Colonic mucosa (tissue), 4 donors: ENCODE results near the gene TNFRSF1A. TPM values are rescaled to one million over a fixed set of nuclear protein-coding genes. Genes with fewer than 3 reads are reported as not detected.

ENCODE experiments used
- DNase-seq: peaks from one replicate; pipeline ENCODE4 v3.0.0-alpha.2; 2020
- H3K27ac ChIP-seq: fragments of 200-600 bp; one replicate; pipeline ENCODE4 v1.8.0; 2021
- H3K27me3 ChIP-seq: fragments of 200-600 bp; one replicate; pipeline ENCODE4 v1.8.0; 2021
- H3K36me3 ChIP-seq: fragments of 200-600 bp; one replicate; pipeline ENCODE4 v1.8.0; 2021
- H3K4me1 ChIP-seq: fragments of 200-600 bp; one replicate; pipeline ENCODE4 v1.8.0; 2021; ENCODE audit warnings: mild to moderate bottlenecking
- H3K4me3 ChIP-seq: fragments of 200-600 bp; one replicate; pipeline ENCODE4 v1.8.0; 2021
- H3K9ac ChIP-seq, 2 donors: one replicate each; pipeline ENCODE4 v1.7.0; 2013; ENCODE audit warnings: control low read depth in 2 of 2, low read depth in 2 of 2, low read length in 2 of 2
- H3K9me3 ChIP-seq: fragments of 200-600 bp; one replicate; pipeline ENCODE4 v1.8.0; 2021
- intact Hi-C: fragments of 100-400 bp; cut with DNase I; formaldehyde crosslinking; loops from one replicate; pipeline ENCODE4 v1.14.1; 2022
- total RNA-seq, 2 donors: library from RNA; stranded (reverse); fragmentation: NEBNext Ultra II Directional in 1 of 2; extraction: Animal tissue kit (Norgen Biotek cat#: 25700) in 1 of 2; gene quantifications; one replicate each; pipeline ENCODE4 v1.2.1, GENCODE V29; 2021
- TF ChIP-seq, protein P1 (sequence below): fragments of 200-600 bp; IDR thresholded peaks from one replicate; pipeline ENCODE4 v1.8.0; 2022; ENCODE audit warnings: antibody characterized with exemption, mild to moderate bottlenecking
- donor health status: healthy.
- donor health status: DM: no; HTN: no; CAD: no.
- donor health status: DM: no; HTN: no; CAD: no.

TNFRSF1A gene
- total RNA-seq, 2 donors from 2014 or later: 116 to 164 TPM

DNA sequence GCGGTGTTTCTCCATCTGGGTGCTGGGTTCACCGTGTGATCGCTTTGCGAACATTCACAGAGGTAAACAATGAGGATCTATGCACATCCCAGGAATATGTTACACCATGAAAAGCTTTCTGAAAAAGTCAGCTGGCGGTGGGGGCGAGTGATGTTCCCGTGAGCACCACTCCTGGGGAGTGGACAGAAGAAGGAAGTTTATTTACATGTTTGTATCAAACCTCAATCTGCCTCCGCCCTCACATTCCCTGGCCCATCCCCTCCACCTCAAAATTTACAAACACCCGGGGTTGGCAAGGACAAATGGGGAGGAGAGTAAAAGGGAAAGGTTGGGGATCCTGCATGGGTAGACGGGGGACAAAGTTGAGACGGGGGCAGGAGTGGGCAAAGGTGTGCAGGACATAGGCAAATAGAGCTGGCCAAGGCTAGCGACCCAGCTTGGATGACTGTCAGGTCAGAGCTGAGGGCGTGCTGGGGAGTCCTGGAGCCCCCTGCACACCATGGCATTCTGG lies 6.9 kb downstream of the TNFRSF1A start:
- TF ChIP-seq, protein P1, sequence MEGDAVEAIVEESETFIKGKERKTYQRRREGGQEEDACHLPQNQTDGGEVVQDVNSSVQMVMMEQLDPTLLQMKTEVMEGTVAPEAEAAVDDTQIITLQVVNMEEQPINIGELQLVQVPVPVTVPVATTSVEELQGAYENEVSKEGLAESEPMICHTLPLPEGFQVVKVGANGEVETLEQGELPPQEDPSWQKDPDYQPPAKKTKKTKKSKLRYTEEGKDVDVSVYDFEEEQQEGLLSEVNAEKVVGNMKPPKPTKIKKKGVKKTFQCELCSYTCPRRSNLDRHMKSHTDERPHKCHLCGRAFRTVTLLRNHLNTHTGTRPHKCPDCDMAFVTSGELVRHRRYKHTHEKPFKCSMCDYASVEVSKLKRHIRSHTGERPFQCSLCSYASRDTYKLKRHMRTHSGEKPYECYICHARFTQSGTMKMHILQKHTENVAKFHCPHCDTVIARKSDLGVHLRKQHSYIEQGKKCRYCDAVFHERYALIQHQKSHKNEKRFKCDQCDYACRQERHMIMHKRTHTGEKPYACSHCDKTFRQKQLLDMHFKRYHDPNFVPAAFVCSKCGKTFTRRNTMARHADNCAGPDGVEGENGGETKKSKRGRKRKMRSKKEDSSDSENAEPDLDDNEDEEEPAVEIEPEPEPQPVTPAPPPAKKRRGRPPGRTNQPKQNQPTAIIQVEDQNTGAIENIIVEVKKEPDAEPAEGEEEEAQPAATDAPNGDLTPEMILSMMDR: no peak
- Histone ChIP-seq H3K9ac (peak overlapping the region; percentile 78 to 100), H3K9me3 (no peaks in the 10 kb centered on the region), H3K27me3 (no peaks in the 10 kb centered on the region), H3K4me1 (peaks cover 29% of the 10 kb centered on the region), H3K4me3 (peak overlapping the region; percentile 40), H3K27ac (peak overlapping the region; percentile 99), H3K36me3 (peaks cover 29% of the 10 kb centered on the region)
- intact Hi-C loops: loop anchor here (5.0 kb wide), 2 partner anchors 37 to 117 kb away; partner anchors contain the start of gene TAPBPL
- peak; percentile 66 for DNase-seq

DNA sequence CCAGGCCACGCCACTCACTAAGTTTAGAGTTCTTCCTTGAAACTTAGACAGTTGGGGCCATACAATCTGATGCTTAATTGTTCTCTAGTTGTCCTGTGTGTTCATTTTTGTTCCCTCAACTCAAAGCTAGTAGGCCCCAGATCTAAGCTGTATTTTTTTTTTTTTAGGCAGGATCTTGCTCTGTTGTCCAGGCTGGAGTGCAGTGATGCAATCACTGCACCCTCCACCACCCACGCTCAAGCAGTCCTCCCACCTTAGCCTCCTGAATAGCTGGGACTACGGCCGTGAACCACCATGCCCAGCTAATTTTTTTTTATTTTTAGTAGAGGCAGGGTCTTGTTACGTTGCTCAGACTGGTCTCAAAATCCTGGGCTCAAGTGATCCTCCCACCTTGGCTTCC lies 7.5 kb downstream of the TNFRSF1A start:
- peaks cover 36% of the 10 kb centered on the region for H3K36me3 ChIP-seq
- TF ChIP-seq, protein P1: no peak
- no peak for DNase-seq
- H3K9me3 ChIP-seq: no peaks in the 10 kb centered on the region
- no peak overlapping the region for H3K4me3 ChIP-seq
- H3K4me1 ChIP-seq: peaks cover 29% of the 10 kb centered on the region
- no peaks in the 10 kb centered on the region for H3K27me3 ChIP-seq
- peak overlapping the region; percentile 99 for H3K27ac ChIP-seq
- intact Hi-C loops: loop anchor here (5.0 kb wide), 1 partner anchor 118 kb away; the partner anchor contains the start of gene TAPBPL
- peak overlapping the region in 1 of 2 donors; percentile 100 for H3K9ac ChIP-seq

DNA sequence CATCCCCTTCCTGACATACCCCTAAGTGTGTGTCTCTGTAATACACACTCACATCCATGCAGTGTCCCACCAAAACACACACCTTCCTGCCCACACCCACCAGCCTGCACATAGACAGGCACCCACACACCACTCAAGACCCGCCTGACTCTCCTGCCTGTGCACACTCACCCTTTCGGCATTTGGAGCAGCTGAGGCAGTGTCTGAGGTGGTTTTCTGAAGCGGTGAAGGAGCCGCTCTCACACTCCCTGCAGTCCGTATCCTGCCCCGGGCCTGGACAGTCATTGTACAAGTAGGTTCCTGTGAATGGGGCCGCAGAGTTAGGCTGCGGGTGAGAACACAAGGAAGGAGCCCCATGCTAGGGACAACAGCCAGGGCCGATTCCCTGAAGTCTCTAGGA lies 8.3 kb downstream of the TNFRSF1A start:
- Histone ChIP-seq H3K9ac (peak overlapping the region in 1 of 2 donors; percentile 100), H3K36me3 (peaks cover 43% of the 10 kb centered on the region), H3K4me1 (peaks cover 29% of the 10 kb centered on the region), H3K27me3 (no peaks in the 10 kb centered on the region), H3K9me3 (no peaks in the 10 kb centered on the region), H3K4me3 (no peak overlapping the region), H3K27ac (peak overlapping the region; percentile 99)
- DNase-seq: no peak
- TF ChIP-seq, protein P1: no peak
- intact Hi-C loops: loop anchor here (5.0 kb wide), 1 partner anchor 119 kb away; the partner anchor contains the start of gene TAPBPL

DNA sequence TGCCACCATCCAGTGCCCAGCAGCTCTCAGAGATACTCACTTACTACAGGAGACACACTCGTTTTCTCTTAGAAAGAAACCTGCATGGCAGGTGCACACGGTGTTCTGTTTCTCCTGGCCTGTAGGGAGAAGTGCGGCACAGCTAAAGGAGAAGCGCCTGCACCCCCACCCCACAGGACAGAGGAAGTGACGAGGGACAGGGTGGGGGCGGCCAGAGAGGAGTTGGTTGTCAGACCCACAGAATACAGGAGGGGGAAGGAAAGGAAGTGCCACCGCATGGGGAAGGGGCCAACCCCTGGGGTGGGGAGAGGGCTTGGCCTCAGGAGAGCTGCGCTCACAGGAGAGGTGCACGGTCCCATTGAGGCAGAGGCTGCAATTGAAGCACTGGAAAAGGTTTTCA lies 8.8 kb downstream of the TNFRSF1A start:
- Histone ChIP-seq H3K9me3 (no peaks in the 10 kb centered on the region), H3K36me3 (peaks cover 47% of the 10 kb centered on the region), H3K27ac (peak overlapping the region; percentile 99), H3K9ac (peak overlapping the region in 1 of 2 donors; percentile 100), H3K4me3 (no peak overlapping the region), H3K4me1 (peaks cover 29% of the 10 kb centered on the region), H3K27me3 (no peaks in the 10 kb centered on the region)
- no peak for DNase-seq
- intact Hi-C loops: loop anchor here (5.0 kb wide), 1 partner anchor 119 kb away; the partner anchor contains the start of gene TAPBPL
- TF ChIP-seq, protein P1: no peak

DNA sequence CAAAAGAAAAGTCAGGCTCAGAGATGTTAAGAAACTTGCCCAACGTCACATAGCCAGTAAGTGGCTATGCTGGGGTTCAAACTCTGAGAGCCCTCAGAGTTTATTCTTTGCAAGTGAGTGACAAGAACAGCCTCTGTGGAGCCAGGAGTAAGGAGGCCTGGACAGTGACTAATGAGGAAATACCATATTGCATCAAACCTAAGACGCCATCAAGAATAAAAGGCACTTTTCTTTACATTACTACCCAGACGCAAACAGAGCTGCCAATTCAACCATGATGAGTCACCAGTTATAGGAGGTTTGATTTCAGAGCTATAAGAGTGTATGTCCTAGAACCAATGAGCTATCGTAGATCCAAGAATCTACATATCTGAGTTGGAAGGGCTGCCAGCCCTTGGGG lies 9.4 kb downstream of the TNFRSF1A start:
- peak overlapping the region in 1 of 2 donors; percentile 42 for H3K9ac ChIP-seq
- H3K27me3 ChIP-seq: no peaks in the 10 kb centered on the region
- no peaks in the 10 kb centered on the region for H3K9me3 ChIP-seq
- no peak for DNase-seq
- peaks cover 29% of the 10 kb centered on the region for H3K4me1 ChIP-seq
- intact Hi-C loops: loop anchor here (5.0 kb wide), 1 partner anchor 120 kb away; the partner anchor contains the start of gene TAPBPL
- peaks cover 47% of the 10 kb centered on the region for H3K36me3 ChIP-seq
- TF ChIP-seq, protein P1: no peak
- H3K27ac ChIP-seq: peak overlapping the region; percentile 99
- no peak overlapping the region for H3K4me3 ChIP-seq
